ENCODE measurements around the gene SNAI3. TPM values are rescaled to one million over a fixed set of nuclear protein-coding genes. Genes with fewer than 3 reads are reported as not detected.
A peak's percentile ranks its signal among the peaks of the same experiment; 100 is the strongest.

The SNAI3 gene
- total RNA-seq, 1 experiment from 2014 or later, result 9.1 TPM

DNA sequence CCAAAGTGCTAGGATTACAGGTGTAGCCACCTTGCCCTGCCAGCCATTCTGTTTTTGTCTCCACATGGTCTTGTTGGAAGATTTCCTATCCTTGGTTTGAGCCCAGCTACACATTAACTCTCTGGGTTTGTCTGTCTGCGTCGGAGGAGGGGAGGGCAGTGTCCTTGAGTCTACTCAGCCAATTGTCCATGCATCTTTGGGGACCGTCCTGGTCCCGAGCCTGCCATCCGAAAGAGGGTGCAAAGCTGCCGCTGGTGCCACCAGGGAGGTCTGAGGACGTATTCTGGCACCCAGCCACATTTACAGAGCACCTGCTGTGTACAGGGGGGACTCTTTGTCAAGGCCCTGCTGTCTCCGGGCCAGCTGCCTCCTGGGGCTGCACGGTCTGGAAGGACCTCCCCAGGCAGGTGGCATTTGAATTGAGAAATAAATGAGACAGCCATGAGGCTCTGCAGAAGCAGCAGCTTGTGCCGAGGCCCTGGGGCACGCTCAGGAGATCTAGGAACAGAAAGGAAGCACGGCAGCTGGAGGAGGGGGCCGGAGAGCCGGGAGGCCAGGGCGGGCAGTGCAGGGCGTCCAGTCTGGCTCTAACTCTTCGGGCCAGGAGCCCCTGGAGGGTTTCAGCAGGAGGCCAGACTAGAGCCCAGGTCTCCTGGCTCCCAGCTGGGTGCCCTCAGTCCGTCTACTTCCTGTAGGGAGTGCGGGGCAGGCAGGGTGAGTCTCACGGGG is 36.9 kb downstream of the SNAI3 start:
- no peaks in the 10 kb centered on the region for H3K27me3 Mint-ChIP-seq (ENCODE audit: low read depth)
- ATAC-seq (no peak), DNase-seq (ENCODE audit: low spot score) (no peak)
- H3K27ac Mint-ChIP-seq, result peak overlapping the region; percentile 73; the same call in 1 of the 2 replicates
- CTCF ChIA-PET, result interaction anchor here (0.7 to 1.8 kb wide), 5 partner anchors 10 to 129 kb away, joined by 4 to 5 read pairs (median 5); no protein-coding TSS in a partner anchor
- H3K4me1 Mint-ChIP-seq, result peaks cover 10% of the 10 kb centered on the region
- no peaks in the 10 kb centered on the region for H3K9me3 Mint-ChIP-seq
- POLR2A ChIA-PET, result interaction anchor here (0.6 to 0.9 kb wide), 2 partner anchors 10 to 11 kb away, joined by 3 to 6 read pairs; partner anchors contain the start of gene IL17C
- H3K36me3 Mint-ChIP-seq, result peaks cover 3% of the 10 kb centered on the region
- peak overlapping the region; percentile 82 for H3K4me3 Mint-ChIP-seq
- no peak for TF ChIP-seq CBFB (CRISPR knock-in tag; IDR thresholded peaks at IDR 0.05; ENCODE audit: low read depth)
- TF ChIP-seq GABPB1 (CRISPR knock-in tag; IDR thresholded peaks at IDR 0.05), result 0 out of 2 replicates have a peak, but pooled peaks have one; percentile 23
- 0 out of 2 replicates have a peak, but pooled peaks have one; percentile 18 for TF ChIP-seq ZNF263 (CRISPR knock-in tag; IDR thresholded peaks at IDR 0.05; ENCODE audit: low read depth)

DNA sequence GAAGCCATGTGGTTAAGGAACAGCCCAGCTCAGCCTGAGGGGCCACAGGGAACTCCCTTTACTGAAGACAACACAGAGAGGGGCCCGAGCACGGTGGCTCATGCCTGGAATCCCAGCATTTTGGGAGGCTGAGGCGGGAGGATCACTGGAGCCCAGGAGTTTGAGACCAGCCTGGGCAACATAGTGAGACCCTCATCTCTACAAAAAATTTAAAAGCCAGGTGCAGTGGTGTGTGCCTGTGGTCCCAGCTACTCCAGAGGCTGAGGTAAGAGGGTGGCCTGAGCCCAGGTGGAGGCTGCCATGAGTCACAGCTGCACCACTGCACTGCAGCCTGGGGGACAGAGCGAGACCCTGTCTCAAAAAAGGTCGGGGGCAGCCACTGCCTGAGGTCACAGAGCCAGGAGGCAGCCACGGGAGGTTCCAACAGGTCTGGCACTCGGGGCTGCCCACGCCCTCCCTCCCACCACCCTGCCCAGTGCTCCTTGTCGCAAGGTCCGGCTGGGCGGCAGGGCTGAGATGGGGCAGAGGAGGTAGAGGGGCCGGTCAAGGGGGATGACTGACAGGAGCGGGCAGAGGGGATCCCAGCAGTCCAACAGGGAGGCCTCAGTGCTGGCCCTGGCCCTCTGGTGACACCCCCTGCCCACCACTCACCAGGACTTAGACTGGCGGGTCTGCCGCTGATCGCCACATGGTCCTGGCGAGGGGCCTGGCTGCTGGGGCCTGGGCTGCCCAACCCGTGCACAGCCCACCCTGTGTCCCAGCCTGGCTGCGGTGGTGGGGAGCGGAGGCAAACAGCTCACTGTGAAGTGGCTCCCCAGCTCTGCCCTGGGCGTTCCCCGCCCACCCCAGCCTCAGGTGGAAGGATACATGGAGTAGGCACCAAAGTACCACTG is 38.9 kb downstream of the SNAI3 start:
- POLR2A ChIA-PET, result no interaction called here
- Mint-ChIP-seq H3K27ac (no peak overlapping the region), H3K4me1 (peaks cover 10% of the 10 kb centered on the region)

GRCh38 chr16:88646345-88647034 is 39.8 kb downstream of the SNAI3 start:
- ChIA-PET CTCF (interaction anchor here (1.0 to 1.9 kb wide), 2 partner anchors 8 to 76 kb away, joined by 3 to 4 read pairs; partner anchors contain the start of genes IL17C and ZC3H18), POLR2A (no interaction called here)
- H3K27me3 Mint-ChIP-seq (ENCODE audit: low read depth), result no peaks in the 10 kb centered on the region; the same call in 1 of the 2 replicates
- ATAC-seq, result no peak
- H3K9me3 Mint-ChIP-seq, result no peaks in the 10 kb centered on the region
- peaks cover 3% of the 10 kb centered on the region for H3K36me3 Mint-ChIP-seq
- H3K4me1 Mint-ChIP-seq, result peaks cover 10% of the 10 kb centered on the region
- H3K4me3 Mint-ChIP-seq, result no peak overlapping the region
- no peak overlapping the region for H3K27ac Mint-ChIP-seq
- peak; percentile 11 for DNase-seq (ENCODE audit: low spot score)
- TF ChIP-seq, protein P1, sequence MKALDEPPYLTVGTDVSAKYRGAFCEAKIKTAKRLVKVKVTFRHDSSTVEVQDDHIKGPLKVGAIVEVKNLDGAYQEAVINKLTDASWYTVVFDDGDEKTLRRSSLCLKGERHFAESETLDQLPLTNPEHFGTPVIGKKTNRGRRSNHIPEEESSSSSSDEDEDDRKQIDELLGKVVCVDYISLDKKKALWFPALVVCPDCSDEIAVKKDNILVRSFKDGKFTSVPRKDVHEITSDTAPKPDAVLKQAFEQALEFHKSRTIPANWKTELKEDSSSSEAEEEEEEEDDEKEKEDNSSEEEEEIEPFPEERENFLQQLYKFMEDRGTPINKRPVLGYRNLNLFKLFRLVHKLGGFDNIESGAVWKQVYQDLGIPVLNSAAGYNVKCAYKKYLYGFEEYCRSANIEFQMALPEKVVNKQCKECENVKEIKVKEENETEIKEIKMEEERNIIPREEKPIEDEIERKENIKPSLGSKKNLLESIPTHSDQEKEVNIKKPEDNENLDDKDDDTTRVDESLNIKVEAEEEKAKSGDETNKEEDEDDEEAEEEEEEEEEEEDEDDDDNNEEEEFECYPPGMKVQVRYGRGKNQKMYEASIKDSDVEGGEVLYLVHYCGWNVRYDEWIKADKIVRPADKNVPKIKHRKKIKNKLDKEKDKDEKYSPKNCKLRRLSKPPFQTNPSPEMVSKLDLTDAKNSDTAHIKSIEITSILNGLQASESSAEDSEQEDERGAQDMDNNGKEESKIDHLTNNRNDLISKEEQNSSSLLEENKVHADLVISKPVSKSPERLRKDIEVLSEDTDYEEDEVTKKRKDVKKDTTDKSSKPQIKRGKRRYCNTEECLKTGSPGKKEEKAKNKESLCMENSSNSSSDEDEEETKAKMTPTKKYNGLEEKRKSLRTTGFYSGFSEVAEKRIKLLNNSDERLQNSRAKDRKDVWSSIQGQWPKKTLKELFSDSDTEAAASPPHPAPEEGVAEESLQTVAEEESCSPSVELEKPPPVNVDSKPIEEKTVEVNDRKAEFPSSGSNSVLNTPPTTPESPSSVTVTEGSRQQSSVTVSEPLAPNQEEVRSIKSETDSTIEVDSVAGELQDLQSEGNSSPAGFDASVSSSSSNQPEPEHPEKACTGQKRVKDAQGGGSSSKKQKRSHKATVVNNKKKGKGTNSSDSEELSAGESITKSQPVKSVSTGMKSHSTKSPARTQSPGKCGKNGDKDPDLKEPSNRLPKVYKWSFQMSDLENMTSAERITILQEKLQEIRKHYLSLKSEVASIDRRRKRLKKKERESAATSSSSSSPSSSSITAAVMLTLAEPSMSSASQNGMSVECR (CRISPR knock-in tag; IDR thresholded peaks at IDR 0.05; ENCODE audit: borderline replicate concordance), result no peak
- TF ChIP-seq PRRX2 (CRISPR knock-in tag; IDR thresholded peaks at IDR 0.05) (no peak), ZNF512 (CRISPR knock-in tag; IDR thresholded peaks at IDR 0.05; ENCODE audit: borderline replicate concordance) (no peak), ZNF232 (CRISPR knock-in tag; IDR thresholded peaks at IDR 0.05) (no peak), ZMAT4 (CRISPR knock-in tag; IDR thresholded peaks at IDR 0.05) (no peak), NFE2L1 (CRISPR knock-in tag; IDR thresholded peaks at IDR 0.05) (no peak), NR3C1 (CRISPR knock-in tag; conservative IDR thresholded peaks at IDR 0.05; ENCODE audit: low read depth) (no peak), HMGA2 (CRISPR knock-in tag; IDR thresholded peaks at IDR 0.05) (no peak), RORB (CRISPR knock-in tag; IDR thresholded peaks at IDR 0.05) (no peak), NR2C2 (CRISPR knock-in tag; IDR thresholded peaks at IDR 0.05) (no peak), ZNF671 (CRISPR knock-in tag; IDR thresholded peaks at IDR 0.05) (no peak), FOXK1 (CRISPR knock-in tag; IDR thresholded peaks at IDR 0.05) (no peak)
- TF ChIP-seq, protein P2, sequence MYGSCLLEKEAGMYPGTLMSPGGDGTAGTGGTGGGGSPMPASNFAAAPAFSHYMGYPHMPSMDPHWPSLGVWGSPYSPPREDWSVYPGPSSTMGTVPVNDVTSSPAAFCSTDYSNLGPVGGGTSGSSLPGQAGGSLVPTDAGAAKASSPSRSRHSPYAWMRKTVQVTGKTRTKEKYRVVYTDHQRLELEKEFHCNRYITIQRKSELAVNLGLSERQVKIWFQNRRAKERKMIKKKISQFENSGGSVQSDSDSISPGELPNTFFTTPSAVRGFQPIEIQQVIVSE (CRISPR knock-in tag; IDR thresholded peaks at IDR 0.05; ENCODE audit: borderline replicate concordance), result no peak
- TF ChIP-seq, protein P3, sequence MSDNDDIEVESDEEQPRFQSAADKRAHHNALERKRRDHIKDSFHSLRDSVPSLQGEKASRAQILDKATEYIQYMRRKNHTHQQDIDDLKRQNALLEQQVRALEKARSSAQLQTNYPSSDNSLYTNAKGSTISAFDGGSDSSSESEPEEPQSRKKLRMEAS (CRISPR knock-in tag; IDR thresholded peaks at IDR 0.05), result no peak

More for the DNA sequence above, 38.9 kb downstream of the SNAI3 start:
- TF ChIP-seq ZMAT4 (CRISPR knock-in tag; IDR thresholded peaks at IDR 0.05) (no peak), FOXP1 (CRISPR knock-in tag; IDR thresholded peaks at IDR 0.05; ENCODE audit: borderline replicate concordance) (peak; percentile 39; the same call in 1 of the 2 replicates), ZNF121 (CRISPR knock-in tag; IDR thresholded peaks at IDR 0.05) (peak; percentile 79)
- DNase-seq (ENCODE audit: low spot score), result peak; percentile 10
- H3K36me3 Mint-ChIP-seq, result peaks cover 3% of the 10 kb centered on the region
- CTCF ChIA-PET, result interaction anchor here (0.7 to 1.9 kb wide), 3 partner anchors 9 to 90 kb away, joined by 3 to 4 read pairs (median 3); partner anchors contain the start of genes IL17C and ZC3H18
- no peak for ATAC-seq
- no peak overlapping the region for H3K4me3 Mint-ChIP-seq
- H3K27me3 Mint-ChIP-seq (ENCODE audit: low read depth), result no peaks in the 10 kb centered on the region
- H3K9me3 Mint-ChIP-seq, result no peaks in the 10 kb centered on the region
